Liver (tissue), 9 donors: ENCODE data around the gene MAFF. TPM values are rescaled to one million over a fixed set of nuclear protein-coding genes. Genes with fewer than 3 reads are reported as not detected.

ENCODE experiments used
- DNase-seq: peaks from one replicate; pipeline ENCODE4 v3.0.0-alpha.2; 2017; ENCODE audit warnings: low spot score
- H3K27ac ChIP-seq, 2 donors: one replicate each; pipeline ENCODE4 v1.7.0; 2013; ENCODE audit warnings: inconsistent platforms in 2 of 2, low read length in 2 of 2, control low read depth in 1 of 2, low read depth in 1 of 2, mild to moderate bottlenecking in 1 of 2
- H3K27me3 ChIP-seq, 4 donors: one replicate each; pipeline versions ENCODE4 v1.6.1 to v1.7.0; 2013; ENCODE audit warnings: low read length in 3 of 4, inconsistent platforms in 1 of 4, mild to moderate bottlenecking in 1 of 4, moderate library complexity in 1 of 4; ENCODE audit not compliant: control insufficient read depth in 4 of 4, insufficient read depth in 4 of 4
- H3K36me3 ChIP-seq, 4 donors: one replicate each; pipeline versions ENCODE4 v1.6.1 to v1.7.0; 2013; ENCODE audit warnings: low read length in 3 of 4, mild to moderate bottlenecking in 3 of 4, low read depth in 1 of 4, moderate library complexity in 1 of 4; ENCODE audit not compliant: control insufficient read depth in 4 of 4, insufficient read depth in 3 of 4
- H3K4me1 ChIP-seq, 4 donors: one replicate each; pipeline versions ENCODE4 v1.6.1 to v1.7.0; 2013; ENCODE audit warnings: low read length in 3 of 4, mild to moderate bottlenecking in 3 of 4, moderate library complexity in 1 of 4; ENCODE audit not compliant: control insufficient read depth in 4 of 4, insufficient read depth in 4 of 4
- H3K4me3 ChIP-seq, 3 donors: one replicate each; pipeline versions ENCODE4 v1.6.1 to v1.7.0; 2013; ENCODE audit warnings: low read length in 3 of 3, control low read depth in 1 of 3, low read depth in 1 of 3, mild to moderate bottlenecking in 1 of 3
- H3K9ac ChIP-seq, 2 donors: one replicate each; pipeline ENCODE4 v1.7.0; 2013; ENCODE audit warnings: low read length in 2 of 2, mild to moderate bottlenecking in 2 of 2, moderate library complexity in 2 of 2, control low read depth in 1 of 2, low read depth in 1 of 2
- H3K9me3 ChIP-seq, 4 donors: one replicate each; pipeline versions ENCODE4 v1.6.1 to v1.7.0; 2013; ENCODE audit warnings: low read length in 3 of 4; ENCODE audit not compliant: control insufficient read depth in 4 of 4
- EGR1 ChIP-seq, 2 donors: IDR thresholded peaks; 2 replicates each; pipeline ENCODE4 v1.6.1; 2016 to 2018; ENCODE audit warnings: antibody characterized with exemption in 2 of 2, low read depth in 2 of 2
- FOXA1 ChIP-seq: IDR thresholded peaks from 2 replicates; pipeline ENCODE4 v1.6.1; 2016; ENCODE audit warnings: antibody characterized with exemption
- FOXA2 ChIP-seq: IDR thresholded peaks from 2 replicates; pipeline ENCODE4 v1.6.1; 2016; ENCODE audit warnings: antibody characterized with exemption
- GABPA ChIP-seq, 2 donors: IDR thresholded peaks in 1 of 2; conservative IDR thresholded peaks in 1 of 2; 2 replicates each; pipeline ENCODE4 v1.6.1; 2016; ENCODE audit warnings: antibody characterized with exemption in 2 of 2, mild to moderate bottlenecking in 1 of 2, moderate library complexity in 1 of 2
- HNF4A ChIP-seq, 2 donors: conservative IDR thresholded peaks; 2 replicates each; pipeline ENCODE4 v1.6.1; 2016; ENCODE audit warnings: antibody characterized with exemption in 2 of 2, mild to moderate bottlenecking in 2 of 2
- HNF4G ChIP-seq: IDR thresholded peaks from 2 replicates; pipeline ENCODE4 v1.6.1; 2016; ENCODE audit warnings: antibody characterized with exemption
- JUND ChIP-seq, 2 donors: IDR thresholded peaks; 2 replicates each; pipeline ENCODE4 v1.6.1; 2016; ENCODE audit warnings: antibody characterized with exemption in 2 of 2
- NR2F2 ChIP-seq: IDR thresholded peaks from 2 replicates; pipeline ENCODE4 v1.6.1; 2016; ENCODE audit warnings: antibody characterized with exemption
- RAD21 ChIP-seq, 2 donors: IDR thresholded peaks; 2 replicates each; pipeline ENCODE4 v1.6.1; 2016; ENCODE audit warnings: antibody characterized with exemption in 2 of 2, mild to moderate bottlenecking in 2 of 2
- RXRA ChIP-seq, 2 donors: IDR thresholded peaks; 2 replicates each; pipeline ENCODE4 v1.6.1; 2017 to 2018; ENCODE audit warnings: antibody characterized with exemption in 2 of 2, mild to moderate bottlenecking in 1 of 2
- SP1 ChIP-seq: IDR thresholded peaks from 2 replicates; pipeline ENCODE4 v1.6.1; 2018; ENCODE audit warnings: antibody characterized with exemption, mild to moderate bottlenecking
- TAF1 ChIP-seq: conservative IDR thresholded peaks from 2 replicates; pipeline ENCODE4 v1.6.1; 2016; ENCODE audit warnings: antibody characterized with exemption, mild to moderate bottlenecking
- YY1 ChIP-seq: IDR thresholded peaks from 2 replicates; pipeline ENCODE4 v1.6.1; 2016; ENCODE audit warnings: antibody characterized with exemption, mild to moderate bottlenecking
- WGBS: extraction: QIAGEN DNeasy Blood & Tissue Kit; methylation state at CpG from one replicate; pipeline ENCODE4 v1.1.7; 2013; 5-methylcytosine and 5-hydroxymethylcytosine counted together
- polyA plus RNA-seq, 2 donors: library from polyadenylated mRNA; stranded (reverse) in 1 of 2; unstranded in 1 of 2; fragments of 200-250 nt in 1 of 2; fragments of >200 nt in 1 of 2; fragmentation: Nextera tagmentation in 1 of 2; extraction: Ambion mirVana in 1 of 2; gene quantifications; one replicate each; pipeline versions ENCODE4 v1.2.1 to v1.2.3, GENCODE V29; 2013 to 2015
- total RNA-seq, 2 donors: library from RNA; depleted of rRNA; stranded (reverse); fragments of >200 nt; gene quantifications; one replicate each; pipeline ENCODE4 v1.2.3, GENCODE V29; 2014
- TF ChIP-seq, protein P1 (sequence below): fragments of 150-350 bp; IDR thresholded peaks from 2 replicates; pipeline ENCODE4 v1.5.1; 2017; ENCODE audit warnings: improper control_type of control experiment, low read depth, low read length; ENCODE audit not compliant: missing input control
- TF ChIP-seq, protein P2 (sequence below): IDR thresholded peaks from 2 replicates; pipeline ENCODE4 v1.6.1; 2016; ENCODE audit warnings: antibody characterized with exemption
- TF ChIP-seq, protein P3 (sequence below): IDR thresholded peaks from 2 replicates; pipeline ENCODE4 v1.6.1; 2016; ENCODE audit warnings: antibody characterized with exemption, mild to moderate bottlenecking
- TF ChIP-seq, protein P4 (sequence below): IDR thresholded peaks from 2 replicates; pipeline ENCODE4 v1.6.1; 2016; ENCODE audit warnings: antibody characterized with exemption
- TF ChIP-seq, protein P5 (sequence below): IDR thresholded peaks from 2 replicates; pipeline ENCODE4 v1.6.1; 2016; ENCODE audit warnings: antibody characterized with exemption
- donor health status: healthy.
- donor health status: healthy.
- donor health status: healthy.
- donor health status: healthy.
- donor health status: healthy.

The MAFF gene
- total and polyA plus RNA-seq, 4 donors, result 1.4 to 3.3 (median 2.0) TPM

DNA sequence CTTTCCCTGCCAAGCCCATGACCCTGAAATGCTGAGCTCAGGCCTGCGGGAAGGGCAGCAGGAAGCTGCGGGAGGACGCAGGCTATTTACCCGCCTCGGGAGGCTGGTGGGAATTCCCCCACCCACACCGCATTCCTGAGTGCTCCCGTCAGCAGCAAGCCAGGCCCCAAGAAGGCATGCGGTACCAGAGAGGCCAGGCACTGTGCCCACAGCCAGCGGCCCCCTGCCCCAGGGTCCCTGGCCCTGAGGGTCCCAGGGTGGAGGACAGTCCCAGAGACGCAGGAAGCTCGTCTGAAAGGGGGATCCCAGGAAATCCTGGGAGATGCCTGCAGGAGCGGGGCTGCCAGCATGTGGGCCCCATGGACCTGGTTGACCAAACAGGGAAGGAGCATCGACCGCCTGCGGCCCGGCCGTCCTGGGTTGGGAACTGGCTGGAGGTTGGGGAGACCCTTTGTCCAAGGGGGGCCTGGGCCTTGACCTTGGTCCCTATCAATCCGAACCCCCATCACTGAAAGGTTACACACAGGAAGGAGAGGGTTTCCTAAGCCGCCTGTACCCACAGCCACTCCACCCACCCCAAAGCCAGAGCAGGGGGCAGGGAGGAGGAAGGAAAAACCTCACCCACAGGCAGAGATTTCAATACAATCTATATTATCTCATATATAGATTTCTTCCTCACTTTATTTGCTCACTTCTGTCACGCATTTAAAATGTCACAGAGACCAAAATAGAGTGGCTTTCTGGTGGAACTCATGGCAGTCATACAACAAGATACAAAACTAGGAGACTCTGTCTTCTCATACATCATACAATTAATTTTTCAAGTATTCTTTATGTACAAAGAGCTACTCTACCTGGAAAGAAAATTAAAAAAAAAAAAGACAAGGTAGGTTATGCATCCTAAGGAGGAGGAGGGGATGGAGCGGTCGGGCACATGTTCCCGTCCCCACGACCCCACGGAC is 17.1 kb downstream of the MAFF start:
- peak in 1 of 2 donors; percentile 45 for TF ChIP-seq RAD21 (IDR thresholded peaks at IDR 0.05)
- TF ChIP-seq, protein P1, sequence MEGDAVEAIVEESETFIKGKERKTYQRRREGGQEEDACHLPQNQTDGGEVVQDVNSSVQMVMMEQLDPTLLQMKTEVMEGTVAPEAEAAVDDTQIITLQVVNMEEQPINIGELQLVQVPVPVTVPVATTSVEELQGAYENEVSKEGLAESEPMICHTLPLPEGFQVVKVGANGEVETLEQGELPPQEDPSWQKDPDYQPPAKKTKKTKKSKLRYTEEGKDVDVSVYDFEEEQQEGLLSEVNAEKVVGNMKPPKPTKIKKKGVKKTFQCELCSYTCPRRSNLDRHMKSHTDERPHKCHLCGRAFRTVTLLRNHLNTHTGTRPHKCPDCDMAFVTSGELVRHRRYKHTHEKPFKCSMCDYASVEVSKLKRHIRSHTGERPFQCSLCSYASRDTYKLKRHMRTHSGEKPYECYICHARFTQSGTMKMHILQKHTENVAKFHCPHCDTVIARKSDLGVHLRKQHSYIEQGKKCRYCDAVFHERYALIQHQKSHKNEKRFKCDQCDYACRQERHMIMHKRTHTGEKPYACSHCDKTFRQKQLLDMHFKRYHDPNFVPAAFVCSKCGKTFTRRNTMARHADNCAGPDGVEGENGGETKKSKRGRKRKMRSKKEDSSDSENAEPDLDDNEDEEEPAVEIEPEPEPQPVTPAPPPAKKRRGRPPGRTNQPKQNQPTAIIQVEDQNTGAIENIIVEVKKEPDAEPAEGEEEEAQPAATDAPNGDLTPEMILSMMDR, result no peak
- TF ChIP-seq TAF1, result no peak
- TF ChIP-seq HNF4G, result no peak
- TF ChIP-seq, protein P2, sequence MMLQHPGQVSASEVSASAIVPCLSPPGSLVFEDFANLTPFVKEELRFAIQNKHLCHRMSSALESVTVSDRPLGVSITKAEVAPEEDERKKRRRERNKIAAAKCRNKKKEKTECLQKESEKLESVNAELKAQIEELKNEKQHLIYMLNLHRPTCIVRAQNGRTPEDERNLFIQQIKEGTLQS, result peak; percentile 35
- no peak for TF ChIP-seq HNF4A (conservative IDR thresholded peaks at IDR 0.05)
- TF ChIP-seq JUND (IDR thresholded peaks at IDR 0.05), result peak; percentile 43 to 57
- no peak for TF ChIP-seq GABPA (IDR thresholded peaks at IDR 0.05 in 1 of 2, conservative IDR thresholded peaks at IDR 0.05 in 1 of 2)
- TF ChIP-seq SP1, result peak; percentile 69
- TF ChIP-seq FOXA2, result no peak
- peak; percentile 48 for TF ChIP-seq NR2F2
- TF ChIP-seq YY1, result no peak
- TF ChIP-seq, protein P3, sequence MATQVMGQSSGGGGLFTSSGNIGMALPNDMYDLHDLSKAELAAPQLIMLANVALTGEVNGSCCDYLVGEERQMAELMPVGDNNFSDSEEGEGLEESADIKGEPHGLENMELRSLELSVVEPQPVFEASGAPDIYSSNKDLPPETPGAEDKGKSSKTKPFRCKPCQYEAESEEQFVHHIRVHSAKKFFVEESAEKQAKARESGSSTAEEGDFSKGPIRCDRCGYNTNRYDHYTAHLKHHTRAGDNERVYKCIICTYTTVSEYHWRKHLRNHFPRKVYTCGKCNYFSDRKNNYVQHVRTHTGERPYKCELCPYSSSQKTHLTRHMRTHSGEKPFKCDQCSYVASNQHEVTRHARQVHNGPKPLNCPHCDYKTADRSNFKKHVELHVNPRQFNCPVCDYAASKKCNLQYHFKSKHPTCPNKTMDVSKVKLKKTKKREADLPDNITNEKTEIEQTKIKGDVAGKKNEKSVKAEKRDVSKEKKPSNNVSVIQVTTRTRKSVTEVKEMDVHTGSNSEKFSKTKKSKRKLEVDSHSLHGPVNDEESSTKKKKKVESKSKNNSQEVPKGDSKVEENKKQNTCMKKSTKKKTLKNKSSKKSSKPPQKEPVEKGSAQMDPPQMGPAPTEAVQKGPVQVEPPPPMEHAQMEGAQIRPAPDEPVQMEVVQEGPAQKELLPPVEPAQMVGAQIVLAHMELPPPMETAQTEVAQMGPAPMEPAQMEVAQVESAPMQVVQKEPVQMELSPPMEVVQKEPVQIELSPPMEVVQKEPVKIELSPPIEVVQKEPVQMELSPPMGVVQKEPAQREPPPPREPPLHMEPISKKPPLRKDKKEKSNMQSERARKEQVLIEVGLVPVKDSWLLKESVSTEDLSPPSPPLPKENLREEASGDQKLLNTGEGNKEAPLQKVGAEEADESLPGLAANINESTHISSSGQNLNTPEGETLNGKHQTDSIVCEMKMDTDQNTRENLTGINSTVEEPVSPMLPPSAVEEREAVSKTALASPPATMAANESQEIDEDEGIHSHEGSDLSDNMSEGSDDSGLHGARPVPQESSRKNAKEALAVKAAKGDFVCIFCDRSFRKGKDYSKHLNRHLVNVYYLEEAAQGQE, result no peak
- TF ChIP-seq FOXA1, result no peak
- TF ChIP-seq EGR1 (IDR thresholded peaks at IDR 0.05; ENCODE audit: low read depth in 2 of 2), result peak; percentile 89 to 90
- TF ChIP-seq, protein P4, sequence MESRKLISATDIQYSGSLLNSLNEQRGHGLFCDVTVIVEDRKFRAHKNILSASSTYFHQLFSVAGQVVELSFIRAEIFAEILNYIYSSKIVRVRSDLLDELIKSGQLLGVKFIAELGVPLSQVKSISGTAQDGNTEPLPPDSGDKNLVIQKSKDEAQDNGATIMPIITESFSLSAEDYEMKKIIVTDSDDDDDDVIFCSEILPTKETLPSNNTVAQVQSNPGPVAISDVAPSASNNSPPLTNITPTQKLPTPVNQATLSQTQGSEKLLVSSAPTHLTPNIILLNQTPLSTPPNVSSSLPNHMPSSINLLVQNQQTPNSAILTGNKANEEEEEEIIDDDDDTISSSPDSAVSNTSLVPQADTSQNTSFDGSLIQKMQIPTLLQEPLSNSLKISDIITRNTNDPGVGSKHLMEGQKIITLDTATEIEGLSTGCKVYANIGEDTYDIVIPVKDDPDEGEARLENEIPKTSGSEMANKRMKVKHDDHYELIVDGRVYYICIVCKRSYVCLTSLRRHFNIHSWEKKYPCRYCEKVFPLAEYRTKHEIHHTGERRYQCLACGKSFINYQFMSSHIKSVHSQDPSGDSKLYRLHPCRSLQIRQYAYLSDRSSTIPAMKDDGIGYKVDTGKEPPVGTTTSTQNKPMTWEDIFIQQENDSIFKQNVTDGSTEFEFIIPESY, result no peak
- peak; percentile 25 to 53 for TF ChIP-seq RXRA (IDR thresholded peaks at IDR 0.05)
- TF ChIP-seq, protein P5, sequence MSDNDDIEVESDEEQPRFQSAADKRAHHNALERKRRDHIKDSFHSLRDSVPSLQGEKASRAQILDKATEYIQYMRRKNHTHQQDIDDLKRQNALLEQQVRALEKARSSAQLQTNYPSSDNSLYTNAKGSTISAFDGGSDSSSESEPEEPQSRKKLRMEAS, result no peak
- H3K4me1 ChIP-seq, result peaks cover 2 to 20% (median 14%) of the 10 kb centered on the region in 4 donors
- H3K4me3 ChIP-seq, result no peak overlapping the region
- peak overlapping the region in 1 of 2 donors; percentile 27 for H3K9ac ChIP-seq
- DNase-seq, result no peak
- peak overlapping the region; percentile 56 to 63 for H3K27ac ChIP-seq
- 54% methylated on average over 25 of the region's 25 CpGs for WGBS
- no peaks in the 10 kb centered on the region for H3K9me3 ChIP-seq
- H3K36me3 ChIP-seq, result peaks cover 0 to 4% (median 0%) of the 10 kb centered on the region in 4 donors
- H3K27me3 ChIP-seq, result no peaks in the 10 kb centered on the region
